Mucosa of gallbladder (tissue), 1 donor: ENCODE data around the gene UGT1A8. TPM values are rescaled to one million over a fixed set of nuclear protein-coding genes. Genes with fewer than 3 reads are reported as not detected.
"Not testable (repeated sequence)": the region's sequence is repeated elsewhere in the genome, so short reads cannot be mapped to it uniquely, and the experiment has no call there.

Experiments used
- DNase-seq: peaks from one replicate; pipeline ENCODE4 v3.0.0-alpha.2; 2020; ENCODE audit warnings: low spot score
- total RNA-seq: library from RNA; stranded (reverse); gene quantifications from one replicate; pipeline ENCODE4 v1.2.1, GENCODE V29; 2021
- donor health status: DM: no; HTN: no; CAD: no.

The UGT1A8 gene
- total RNA-seq, 1 donor from 2014 or later, result 26.4 TPM

DNA sequence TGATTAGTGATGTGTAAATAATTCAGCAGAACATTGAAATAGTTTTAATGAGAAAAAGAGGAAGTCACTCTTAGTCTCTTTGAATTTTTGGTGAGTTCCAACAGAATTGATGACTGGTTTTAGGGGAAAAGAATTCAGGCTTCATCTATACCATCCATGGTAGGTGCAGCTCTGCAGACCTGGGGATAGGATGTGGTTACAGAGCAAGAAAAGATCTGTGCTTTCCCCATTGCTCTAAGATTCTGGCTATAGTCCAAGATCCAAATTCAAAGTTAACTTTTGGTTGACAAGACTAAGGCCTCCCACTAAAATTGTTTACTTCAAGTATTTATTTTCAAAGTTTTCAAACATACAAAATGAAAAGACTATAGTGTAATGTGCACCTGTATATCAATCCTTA is 22.4 kb downstream of the UGT1A8 start:
- no peak for DNase-seq

- no peak for DNase-seq
Observed at GRCh38 chr2:233643128-233643527, 25.7 kb downstream of the UGT1A8 start.

- DNase-seq, result not testable (repeated sequence)
Observed at GRCh38 chr2:233646033-233646432, 28.6 kb downstream of the UGT1A8 start.

GRCh38 chr2:233650981-233651380 is 33.5 kb downstream of the UGT1A8 start:
- no peak for DNase-seq

DNA sequence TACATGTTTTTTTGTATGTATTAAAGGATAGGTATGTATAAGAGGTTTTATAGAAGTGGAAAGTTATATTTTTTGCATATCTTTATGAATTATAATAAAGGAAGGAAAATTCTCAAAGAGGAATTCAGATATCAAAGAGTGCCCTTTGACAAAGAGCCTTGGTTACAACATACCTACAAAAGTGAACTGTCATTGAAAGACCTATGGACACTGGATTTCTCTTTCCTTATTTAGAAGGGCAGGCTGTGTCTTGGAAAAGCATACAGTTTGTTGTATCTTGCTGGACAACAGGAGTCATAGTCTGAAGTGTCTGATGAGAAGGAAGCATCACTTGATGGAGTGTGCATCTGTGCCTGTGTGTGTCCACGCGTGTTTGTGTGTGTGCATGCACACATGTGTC is 34.0 kb downstream of the UGT1A8 start:
- no peak for DNase-seq

- no peak for DNase-seq
Observed at GRCh38 chr2:233654501-233654900, 37.1 kb downstream of the UGT1A8 start.

GRCh38 chr2:233655043-233655442 is 37.6 kb downstream of the UGT1A8 start:
- no peak for DNase-seq

GRCh38 chr2:233655943-233656342 is 38.5 kb downstream of the UGT1A8 start:
- DNase-seq, result not testable (repeated sequence)

- no peak for DNase-seq
Observed at GRCh38 chr2:233656443-233656842, 39.0 kb downstream of the UGT1A8 start.

DNA sequence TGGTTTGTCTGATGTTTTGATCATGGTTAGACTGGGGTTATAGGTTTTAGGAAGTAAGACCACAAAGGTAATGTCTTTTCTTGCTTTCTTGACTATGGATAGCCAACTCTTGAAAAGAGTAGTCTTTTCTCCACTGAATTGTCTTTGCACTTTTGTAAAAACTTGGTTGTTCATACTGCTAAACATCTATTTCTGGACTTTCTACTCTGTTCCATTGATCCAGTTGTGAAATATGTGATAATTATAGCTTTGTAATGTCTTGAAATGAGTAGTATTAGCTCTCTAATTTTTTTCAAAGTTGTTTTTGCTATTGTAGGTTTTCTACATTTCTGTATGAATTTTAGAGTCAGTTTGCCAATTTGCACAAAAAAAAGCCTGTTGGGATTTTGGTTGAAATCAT is 41.2 kb downstream of the UGT1A8 start:
- no peak for DNase-seq

DNA sequence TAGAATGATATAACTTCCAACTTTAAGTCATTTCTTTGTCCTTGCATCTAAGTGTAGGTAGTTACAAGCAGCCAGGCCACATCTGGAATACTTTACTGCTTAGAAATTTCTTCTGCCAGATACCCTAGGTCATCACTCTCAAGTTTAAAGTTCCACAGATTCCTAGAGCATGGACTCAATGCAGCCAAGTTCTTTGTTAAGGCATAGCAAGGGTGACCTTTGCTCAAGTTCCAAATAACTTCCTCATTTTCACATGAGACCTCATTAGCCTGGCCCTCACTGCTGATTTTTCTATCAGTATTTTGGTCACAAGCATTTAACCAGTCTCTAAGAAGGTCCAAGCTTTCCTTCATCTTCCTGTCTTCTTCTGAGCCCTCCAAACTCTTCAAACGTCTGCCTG is 46.5 kb downstream of the UGT1A8 start:
- DNase-seq, result no peak

- DNase-seq, result peak; percentile 46
Observed at GRCh38 chr2:233668605-233669260, 51.3 kb downstream of the UGT1A8 start.

- no peak for DNase-seq
Observed at GRCh38 chr2:233671290-233672161, 54.1 kb downstream of the UGT1A8 start, which contains the start of gene UGT1A9. UGT1A9 (plus strand) TSS chr2:233671898; CDS start chr2:233671935, 37 bp downstream.

DNA sequence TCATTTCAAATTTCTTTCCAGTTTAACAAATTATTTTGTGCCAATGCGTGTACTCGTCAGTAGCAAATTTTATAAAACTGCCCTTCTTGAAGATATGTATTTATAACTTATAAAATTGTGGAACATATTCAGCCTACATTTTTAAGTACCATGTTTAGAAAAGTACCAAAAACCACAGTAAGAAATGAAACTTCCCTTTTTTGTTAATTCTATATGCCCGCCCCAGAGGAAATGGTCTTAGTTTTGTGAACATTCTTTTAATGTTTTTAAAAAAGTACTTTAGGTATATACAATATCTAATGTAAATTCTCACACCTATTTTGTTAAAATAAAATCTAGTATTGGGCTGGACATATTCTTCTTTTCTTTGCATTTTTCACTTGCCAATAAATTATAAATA is 55.5 kb downstream of the UGT1A8 start:
- DNase-seq, result no peak

GRCh38 chr2:233673896-233674295 is 56.5 kb downstream of the UGT1A8 start:
- no peak for DNase-seq

- no peak for DNase-seq
Observed at GRCh38 chr2:233674314-233674713, 56.9 kb downstream of the UGT1A8 start.

- no peak for DNase-seq
Observed at GRCh38 chr2:233674995-233675394, 57.6 kb downstream of the UGT1A8 start.

DNA sequence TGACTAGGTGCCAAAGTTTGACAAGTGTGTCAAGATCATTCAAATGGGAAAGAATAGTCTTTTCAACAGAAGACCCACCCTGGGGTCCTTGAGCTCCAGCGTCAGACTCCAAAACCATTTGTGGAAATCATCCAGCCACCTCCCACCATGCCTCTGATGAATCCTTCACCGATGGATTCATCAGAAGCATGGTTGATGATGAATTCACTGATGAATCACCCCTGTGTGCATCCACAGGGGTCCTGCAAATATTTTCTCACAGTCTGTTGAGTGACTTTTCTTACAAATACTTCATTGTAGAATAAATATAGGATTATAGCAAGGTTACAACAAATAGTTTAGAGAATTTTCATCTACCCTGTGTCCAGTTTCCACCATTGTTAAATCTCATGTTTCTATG is 58.6 kb downstream of the UGT1A8 start:
- DNase-seq, result no peak

GRCh38 chr2:233679196-233679595 is 61.8 kb downstream of the UGT1A8 start:
- no peak for DNase-seq

DNA sequence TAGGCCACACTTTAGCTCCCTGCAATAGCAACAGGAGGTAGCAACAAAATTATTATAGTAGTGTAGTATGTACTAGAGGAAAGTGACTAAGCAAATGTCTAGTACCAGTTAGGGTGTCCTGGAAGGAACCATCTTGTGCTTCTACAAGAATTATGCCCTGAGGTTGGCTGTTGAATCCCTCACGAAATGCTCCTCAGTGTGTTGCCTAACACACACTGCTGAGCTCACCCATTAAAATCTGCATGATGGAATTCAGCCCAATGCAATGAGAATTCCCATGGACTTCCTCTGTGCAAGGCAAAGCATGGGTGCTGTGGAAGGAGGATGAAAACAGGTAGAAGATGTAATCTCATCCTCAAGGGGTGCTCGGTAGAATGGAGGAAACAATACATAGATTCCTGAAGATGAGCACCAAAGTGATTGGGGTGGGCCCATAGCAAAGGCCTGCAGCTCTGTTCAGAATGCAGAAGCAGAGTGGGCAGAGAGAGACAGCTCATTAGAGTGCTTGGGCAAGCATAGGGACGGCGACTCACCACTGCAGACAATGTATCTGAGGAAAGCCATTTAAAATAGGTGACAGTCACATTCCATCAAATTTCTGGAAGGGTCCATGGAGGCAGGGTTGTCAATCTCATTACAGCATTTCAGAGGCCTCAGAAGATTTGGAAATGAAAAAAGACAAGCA is 63.1 kb downstream of the UGT1A8 start:
- no peak for DNase-seq

DNA sequence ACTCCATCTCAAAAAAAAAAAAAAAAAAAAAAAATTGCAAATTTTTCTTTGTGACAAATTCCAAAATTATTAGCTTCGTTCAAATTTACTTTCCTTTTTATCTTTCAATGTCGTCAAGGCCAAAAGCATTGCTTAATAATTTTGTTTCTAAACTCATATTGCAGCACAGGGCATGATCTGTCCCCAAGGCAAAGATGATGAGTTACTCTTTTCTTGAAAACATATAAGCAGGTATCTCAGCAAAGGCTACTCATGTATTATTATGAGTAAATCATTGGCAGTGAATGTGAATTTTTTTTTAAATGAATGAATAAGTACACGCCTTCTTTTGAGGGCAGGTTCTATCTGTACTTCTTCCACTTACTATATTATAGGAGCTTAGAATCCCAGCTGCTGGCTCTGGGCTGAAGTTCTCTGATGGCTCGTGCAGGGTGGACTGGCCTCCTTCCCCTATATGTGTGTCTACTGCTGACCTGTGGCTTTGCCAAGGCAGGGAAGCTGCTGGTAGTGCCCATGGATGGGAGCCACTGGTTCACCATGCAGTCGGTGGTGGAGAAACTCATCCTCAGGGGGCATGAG is 64.2 kb downstream of the UGT1A8 start, which contains the start of gene UGT1A7:
TSS of gene UGT1A7 (plus strand) at position 381 of the 579 bp plus-strand sequence. CDS start at position 418, 37 bp downstream.
- no peak for DNase-seq

GRCh38 chr2:233684640-233685039 is 67.2 kb downstream of the UGT1A8 start:
- no peak for DNase-seq
